Gastroesophageal sphincter (tissue), 4 donors: Measurements from ENCODE around the gene CCNJL. TPM values are rescaled to one million over a fixed set of nuclear protein-coding genes. Genes with fewer than 3 reads are reported as not detected.

ENCODE experiments used
- ATAC-seq: fragments of 150-250 bp; one replicate; pipeline ENCODE4 v1.9.1; 2016; ENCODE audit warnings: mild to moderate bottlenecking, moderate library complexity
- H3K27ac ChIP-seq, 4 donors: fragments of 200-600 bp; sonication (generic) in 3 of 4; 1 replicate in 3 of 4; 2 replicates in 1 of 4; pipeline ENCODE4 v1.5.1; 2016 to 2019
- H3K27me3 ChIP-seq: fragments of 200-600 bp; sonication (generic); one replicate; pipeline ENCODE4 v1.5.1; 2019
- H3K36me3 ChIP-seq, 2 donors: fragments of 200-600 bp; sonication (generic); one replicate each; pipeline ENCODE4 v1.5.1; 2019; ENCODE audit warnings: control low read depth in 1 of 2
- H3K4me1 ChIP-seq, 3 donors: fragments of 200-600 bp; sonication (generic); 1 replicate in 2 of 3; 2 replicates in 1 of 3; pipeline ENCODE4 v1.5.1; 2016 to 2019; ENCODE audit warnings: control low read depth in 2 of 3
- H3K4me3 ChIP-seq, 2 donors: fragments of 200-600 bp; sonication (generic); one replicate each; pipeline ENCODE4 v1.5.1; 2019; ENCODE audit warnings: mild to moderate bottlenecking in 1 of 2, moderate library complexity in 1 of 2
- H3K9me3 ChIP-seq, 3 donors: fragments of 200-600 bp; sonication (generic); one replicate each; pipeline ENCODE4 v1.5.1; 2017 to 2019; ENCODE audit warnings: control low read depth in 2 of 3
- EP300 ChIP-seq: sonication (generic); formaldehyde crosslinking; IDR thresholded peaks from one replicate; pipeline ENCODE4 v1.6.1; 2017; ENCODE audit warnings: antibody characterized with exemption, mild to moderate bottlenecking
- POLR2A ChIP-seq, 2 donors: fragments of 450-650 bp; IDR thresholded peaks; one replicate each; pipeline ENCODE4 v1.6.1; 2017; ENCODE audit warnings: antibody characterized with exemption in 2 of 2, mild to moderate bottlenecking in 2 of 2, moderate library complexity in 1 of 2
- POLR2AphosphoS5 ChIP-seq: sonication (generic); formaldehyde crosslinking; IDR thresholded peaks from one replicate; pipeline ENCODE4 v1.6.1; 2017; ENCODE audit warnings: antibody characterized with exemption
- WGBS, 2 donors: methylation state at CpG; one replicate each; pipeline ENCODE4 v1.1.5; 2018; ENCODE audit warnings: low coverage in 1 of 2; 5-methylcytosine and 5-hydroxymethylcytosine counted together
- total RNA-seq, 4 donors: library from RNA; depleted of rRNA; stranded (reverse); fragments of >200 nt; gene quantifications; one replicate each; pipeline ENCODE4 v1.1.0, GENCODE V29; 2016
- TF ChIP-seq, protein P1 (sequence below), 4 experiments: fragments of 200-600 bp in 2 of 4; fragments of 450-650 bp in 2 of 4; sonication (generic) in 1 of 4; IDR thresholded peaks; one replicate each; pipeline ENCODE4 v1.5.1; 2017 to 2019; ENCODE audit warnings: antibody characterized with exemption in 4 of 4, mild to moderate bottlenecking in 2 of 4, moderate library complexity in 2 of 4

Gene CCNJL
- total RNA-seq, 4 donors from 2014 or later = 0.35 to 1.9 (median 0.65) TPM

DNA sequence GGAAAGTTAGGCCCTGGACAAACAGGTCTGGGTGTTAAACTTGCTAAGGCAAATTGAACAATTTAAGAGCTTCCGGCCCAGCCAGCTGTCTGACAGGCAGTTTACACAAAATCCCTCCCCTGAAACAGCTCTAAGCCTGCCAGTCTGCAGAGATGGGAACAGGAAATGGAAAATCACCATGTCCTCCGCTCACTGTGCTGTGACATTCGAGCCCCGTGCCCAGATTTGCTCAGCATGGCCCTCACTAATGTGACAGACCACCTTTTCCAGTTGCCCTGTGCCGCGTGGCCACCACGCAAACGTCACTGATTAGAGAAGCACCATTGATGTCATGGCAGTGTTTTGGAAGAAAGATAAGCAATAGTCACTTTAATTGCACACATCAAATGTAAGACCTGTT lies 41.0 kb downstream of the CCNJL start:
- Histone ChIP-seq H3K4me1 (peaks cover 0 to 48% (median 0%) of the 10 kb centered on the region in 3 donors), H3K36me3 (no peaks in the 10 kb centered on the region), H3K27me3 (no peaks in the 10 kb centered on the region), H3K27ac (peak overlapping the region in 1 of 4 donors; percentile 37), H3K4me3 (no peak overlapping the region), H3K9me3 (no peaks in the 10 kb centered on the region)
- TF ChIP-seq EP300 (no peak), POLR2AphosphoS5 (no peak), POLR2A (IDR thresholded peaks at IDR 0.05) (no peak)
- TF ChIP-seq, protein P1, sequence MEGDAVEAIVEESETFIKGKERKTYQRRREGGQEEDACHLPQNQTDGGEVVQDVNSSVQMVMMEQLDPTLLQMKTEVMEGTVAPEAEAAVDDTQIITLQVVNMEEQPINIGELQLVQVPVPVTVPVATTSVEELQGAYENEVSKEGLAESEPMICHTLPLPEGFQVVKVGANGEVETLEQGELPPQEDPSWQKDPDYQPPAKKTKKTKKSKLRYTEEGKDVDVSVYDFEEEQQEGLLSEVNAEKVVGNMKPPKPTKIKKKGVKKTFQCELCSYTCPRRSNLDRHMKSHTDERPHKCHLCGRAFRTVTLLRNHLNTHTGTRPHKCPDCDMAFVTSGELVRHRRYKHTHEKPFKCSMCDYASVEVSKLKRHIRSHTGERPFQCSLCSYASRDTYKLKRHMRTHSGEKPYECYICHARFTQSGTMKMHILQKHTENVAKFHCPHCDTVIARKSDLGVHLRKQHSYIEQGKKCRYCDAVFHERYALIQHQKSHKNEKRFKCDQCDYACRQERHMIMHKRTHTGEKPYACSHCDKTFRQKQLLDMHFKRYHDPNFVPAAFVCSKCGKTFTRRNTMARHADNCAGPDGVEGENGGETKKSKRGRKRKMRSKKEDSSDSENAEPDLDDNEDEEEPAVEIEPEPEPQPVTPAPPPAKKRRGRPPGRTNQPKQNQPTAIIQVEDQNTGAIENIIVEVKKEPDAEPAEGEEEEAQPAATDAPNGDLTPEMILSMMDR (IDR thresholded peaks at IDR 0.05) = no peak
- no peak for ATAC-seq
- WGBS, 2 donors = 54 to 69% methylated on average over 7 of the region's 8 CpGs

- TF ChIP-seq EP300 (no peak), POLR2AphosphoS5 (no peak), POLR2A (IDR thresholded peaks at IDR 0.05) (no peak)
- TF ChIP-seq, protein P1 (IDR thresholded peaks at IDR 0.05) = no peak
- Histone ChIP-seq H3K4me1 (peaks cover 0 to 48% (median 0%) of the 10 kb centered on the region in 3 donors), H3K27ac (peak overlapping the region in 1 of 4 donors; percentile 37), H3K4me3 (no peak overlapping the region), H3K36me3 (no peaks in the 10 kb centered on the region), H3K9me3 (no peaks in the 10 kb centered on the region), H3K27me3 (no peaks in the 10 kb centered on the region)
- ATAC-seq = no peak
- WGBS, 2 donors = 40 to 61% methylated on average over 2 to 4 of the region's 4 CpGs
Measured at GRCh38 chr5:160270704-160271103, 41.7 kb downstream of the CCNJL start.

GRCh38 chr5:160269017-160269416 lies 43.3 kb downstream of the CCNJL start:
- Histone ChIP-seq H3K4me1 (peaks cover 0 to 48% (median 0%) of the 10 kb centered on the region in 3 donors), H3K9me3 (no peaks in the 10 kb centered on the region), H3K27ac (peak overlapping the region in 2 of 4 donors; percentile 42 to 56), H3K4me3 (no peak overlapping the region), H3K36me3 (no peaks in the 10 kb centered on the region), H3K27me3 (no peaks in the 10 kb centered on the region)
- 52% methylated on average over 4 of the region's 10 CpGs; no CpG with 5 or more reads in 1 of the 2 donors for WGBS, 2 donors
- no peak for TF ChIP-seq POLR2A (IDR thresholded peaks at IDR 0.05)
- TF ChIP-seq, protein P1 (IDR thresholded peaks at IDR 0.05) = no peak
- peak; percentile 51 for TF ChIP-seq POLR2AphosphoS5
- TF ChIP-seq EP300 = no peak
- ATAC-seq = peak; percentile 85

DNA sequence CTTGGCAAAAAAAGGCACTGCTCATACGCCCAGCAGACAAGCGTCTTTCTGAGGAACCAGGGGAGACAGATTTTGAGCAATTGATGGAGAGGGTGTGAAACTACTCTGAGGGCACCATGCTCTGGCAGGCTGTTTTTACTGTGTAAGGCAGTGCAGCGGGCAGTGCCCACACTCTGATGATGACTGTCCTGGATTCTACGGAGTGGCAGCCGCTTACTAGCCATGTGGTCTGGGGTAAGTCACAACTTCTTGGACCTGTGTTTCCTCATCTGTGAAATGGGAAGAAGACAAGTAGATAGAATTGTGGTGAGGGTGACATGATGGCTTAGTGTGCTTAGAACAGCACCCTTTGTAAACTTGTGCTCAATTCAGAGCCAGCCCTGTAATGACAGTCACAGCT lies 44.2 kb downstream of the CCNJL start:
- no peak for TF ChIP-seq EP300
- no peak for TF ChIP-seq POLR2A (IDR thresholded peaks at IDR 0.05)
- TF ChIP-seq, protein P1 (IDR thresholded peaks at IDR 0.05) = no peak
- no peak for TF ChIP-seq POLR2AphosphoS5
- H3K36me3 ChIP-seq = no peaks in the 10 kb centered on the region
- 80 to 100% methylated on average over 1 to 3 of the region's 5 CpGs for WGBS, 2 donors
- no peaks in the 10 kb centered on the region for H3K9me3 ChIP-seq
- H3K27me3 ChIP-seq = no peaks in the 10 kb centered on the region
- no peak for ATAC-seq
- no peak overlapping the region for H3K4me3 ChIP-seq
- peak overlapping the region in 1 of 4 donors; percentile 56 for H3K27ac ChIP-seq
- peaks cover 0 to 46% (median 0%) of the 10 kb centered on the region in 3 donors for H3K4me1 ChIP-seq

DNA sequence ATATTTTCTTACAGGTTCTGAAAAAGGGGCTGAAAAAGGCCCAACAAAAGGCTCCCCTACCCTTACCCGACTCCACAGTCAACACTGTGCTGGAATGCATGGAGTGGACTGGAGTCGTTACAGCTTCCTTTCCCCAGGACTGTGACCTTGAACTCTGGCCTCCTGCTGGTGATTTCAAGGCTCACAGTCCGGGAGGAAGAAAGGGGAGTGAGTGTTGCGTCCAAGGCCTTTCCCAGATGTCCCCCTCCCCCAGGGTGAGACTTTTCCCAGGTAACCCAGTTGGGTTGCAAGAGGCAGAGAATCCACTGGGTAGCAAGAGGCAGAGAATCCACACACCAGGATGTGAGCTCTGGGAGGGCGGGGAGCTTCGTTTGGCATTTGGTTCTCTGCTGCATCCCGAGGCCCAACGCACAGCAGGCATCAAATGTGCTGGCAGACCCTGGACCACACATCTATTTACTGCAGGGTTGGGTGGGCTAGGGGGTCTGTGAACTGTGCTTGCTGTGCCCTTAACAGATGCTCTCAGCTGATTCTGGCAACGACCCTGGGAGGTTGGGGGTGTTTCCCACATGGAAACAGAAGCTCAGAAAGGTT lies 45.5 kb downstream of the CCNJL start:
- no peaks in the 10 kb centered on the region for H3K36me3 ChIP-seq
- no peak for ATAC-seq
- TF ChIP-seq POLR2AphosphoS5 = no peak
- TF ChIP-seq, protein P1 (IDR thresholded peaks at IDR 0.05) = no peak
- TF ChIP-seq POLR2A (IDR thresholded peaks at IDR 0.05) = no peak
- no peak for TF ChIP-seq EP300
- 33% methylated on average over 1 of the region's 9 CpGs; no CpG with 5 or more reads in 1 of the 2 donors for WGBS, 2 donors
- H3K27me3 ChIP-seq = no peaks in the 10 kb centered on the region
- H3K4me3 ChIP-seq = no peak overlapping the region
- H3K9me3 ChIP-seq = no peaks in the 10 kb centered on the region
- peaks cover 0 to 33% (median 0%) of the 10 kb centered on the region in 3 donors for H3K4me1 ChIP-seq
- no peak overlapping the region for H3K27ac ChIP-seq
